SK-N-SH (cell line): Measurements from ENCODE around the gene TMEM87B. TPM values are rescaled to one million over a fixed set of nuclear protein-coding genes. Genes with fewer than 3 reads are reported as not detected.

Experiments used
- CTCF ChIA-PET: fragments of 300-600, 350-600 bp; formaldehyde crosslinking; extraction: SDS; loops from one replicate; lab custom pipeline; 2021; lab: Yijun Ruan, JAX
- POLR2A ChIA-PET: fragments of 350-600 bp; sonication (Branson Sonifier 250); formaldehyde crosslinking; extraction: SDS; loops from one replicate; lab custom pipeline; 2020; ENCODE audit warnings: antibody characterized with exemption, inconsistent platforms; lab: Yijun Ruan, JAX
- DNase-seq: peaks from one replicate; pipeline ENCODE4 v3.0.0; 2012
- H2AFZ ChIP-seq: fragments of 200-600 bp; sonication (generic); 2 replicates; pipeline ENCODE4 v1.8.1; 2016; ENCODE audit warnings: antibody characterized with exemption, mild to moderate bottlenecking, low read depth
- H3F3A ChIP-seq: fragments of 200-600 bp; sonication (generic); replicated peaks from 2 replicates; pipeline ENCODE3; 2016; ENCODE audit warnings: antibody characterized with exemption, mild to moderate bottlenecking; ENCODE audit not compliant: insufficient read depth
- H3K27ac ChIP-seq, 2 experiments: fragments of 200-500 bp in 1 of 2; fragments of 200-600 bp in 1 of 2; sonication (Bioruptor generic) in 1 of 2; sonication (generic), shearing (Covaris generic) in 1 of 2; 2 replicates each; pipeline versions ENCODE4 v1.5.1 to v1.6.1; 2014 to 2016; ENCODE audit warnings: low read depth in 2 of 2, inconsistent platforms in 1 of 2, low read length in 1 of 2, mild to moderate bottlenecking in 1 of 2, mixed read lengths in 1 of 2
- H3K27me3 ChIP-seq: fragments of 200-600 bp; sonication (generic), shearing (Covaris generic); 2 replicates; pipeline ENCODE4 v1.6.1; 2016; ENCODE audit warnings: mixed run types; ENCODE audit not compliant: insufficient read depth
- H3K36me3 ChIP-seq, 2 experiments: fragments of 200-500 bp in 1 of 2; fragments of 200-600 bp in 1 of 2; sonication (Bioruptor generic) in 1 of 2; sonication (generic) in 1 of 2; replicated peaks in 1 of 2; 2 replicates each; pipeline versions ENCODE3 to v1.5.1; 2014 to 2016; ENCODE audit warnings: low read length in 1 of 2, mild to moderate bottlenecking in 1 of 2; ENCODE audit not compliant: insufficient read depth in 2 of 2, control insufficient read depth in 1 of 2
- H3K4me1 ChIP-seq, 2 experiments: fragments of 200-500 bp in 1 of 2; fragments of 200-600 bp in 1 of 2; sonication (Bioruptor generic) in 1 of 2; sonication (generic), shearing (Covaris generic) in 1 of 2; 2 replicates each; pipeline versions ENCODE4 v1.5.1 to v1.6.1; 2014 to 2016; ENCODE audit warnings: low read depth in 1 of 2, low read length in 1 of 2, mixed run types in 1 of 2; ENCODE audit not compliant: insufficient read depth in 2 of 2, control insufficient read depth in 1 of 2
- H3K4me2 ChIP-seq: fragments of 200-600 bp; sonication (generic), shearing (Covaris generic); 2 replicates; pipeline ENCODE4 v1.6.1; 2017; ENCODE audit warnings: mixed run types
- H3K4me3 ChIP-seq, 2 experiments: fragments of 200-500 bp in 1 of 2; fragments of 200-600 bp in 1 of 2; sonication (Bioruptor generic) in 1 of 2; sonication (generic), shearing (Covaris generic) in 1 of 2; 2 replicates each; pipeline versions ENCODE4 v1.5.1 to v1.8.1; 2014 to 2016; ENCODE audit warnings: low read depth in 2 of 2, inconsistent platforms in 1 of 2, low read length in 1 of 2, mild to moderate bottlenecking in 1 of 2, mixed read lengths in 1 of 2, moderate library complexity in 1 of 2
- H3K79me2 ChIP-seq: fragments of 200-600 bp; sonication (generic); 2 replicates; pipeline ENCODE4 v1.8.1; 2017; ENCODE audit warnings: mild to moderate bottlenecking; ENCODE audit not compliant: insufficient read depth
- H3K9ac ChIP-seq: fragments of 200-600 bp; sonication (generic); 2 replicates; pipeline ENCODE4 v1.6.1; 2017; ENCODE audit warnings: mixed run types
- H3K9me2 ChIP-seq: fragments of 200-600 bp; sonication (generic); 2 replicates; pipeline ENCODE4 v1.6.1; 2017; ENCODE audit warnings: mixed run types
- H3K9me3 ChIP-seq: fragments of 200-600 bp; sonication (generic); 2 replicates; pipeline ENCODE4 v1.6.1; 2017; ENCODE audit warnings: mixed run types, mild to moderate bottlenecking, moderate library complexity
- H4K20me1 ChIP-seq: fragments of 200-600 bp; sonication (generic); 2 replicates; pipeline ENCODE4 v1.6.1; 2017; ENCODE audit warnings: mild to moderate bottlenecking, mixed run types; ENCODE audit not compliant: insufficient read depth
- CTCF ChIP-seq: fragments of 200-600 bp; sonication (generic); IDR thresholded peaks from 2 replicates; pipeline ENCODE4 v1.6.1; 2017; ENCODE audit warnings: antibody characterized with exemption, mild to moderate bottlenecking, moderate library complexity
- ELF1 ChIP-seq: IDR thresholded peaks from 2 replicates; pipeline ENCODE4 v1.4.0; 2012
- EP300 ChIP-seq, 2 experiments: IDR thresholded peaks; 2 replicates each; pipeline versions ENCODE4 v1.4.0 to v1.6.1; 2012; ENCODE audit warnings: borderline replicate concordance in 1 of 2, low read depth in 1 of 2, low read length in 1 of 2
- FOSL2 ChIP-seq: IDR thresholded peaks from 2 replicates; pipeline ENCODE4 v1.4.0; 2012; ENCODE audit warnings: low read depth, mild to moderate bottlenecking, moderate library complexity, borderline replicate concordance
- FOXM1 ChIP-seq: IDR thresholded peaks from 2 replicates; pipeline ENCODE4 v1.4.0; 2012; ENCODE audit warnings: low read depth, mild to moderate bottlenecking
- IRF3 ChIP-seq: fragments of 150-350 bp; IDR thresholded peaks from 2 replicates; pipeline ENCODE4 v1.6.1; 2016; ENCODE audit warnings: mild to moderate bottlenecking, low read depth, low read length
- MEF2A ChIP-seq: IDR thresholded peaks from 2 replicates; pipeline ENCODE4 v1.4.0; 2012; ENCODE audit warnings: low read depth, borderline replicate concordance
- MXI1 ChIP-seq: IDR thresholded peaks from 2 replicates; pipeline ENCODE4 v1.6.1; 2012; ENCODE audit warnings: mild to moderate bottlenecking, low read depth, low read length, improper control_type of control experiment
- NFIC ChIP-seq: IDR thresholded peaks from 2 replicates; pipeline ENCODE4 v1.4.0; 2012; ENCODE audit warnings: borderline replicate concordance
- PBX3 ChIP-seq: IDR thresholded peaks from 2 replicates; pipeline ENCODE4; 2012
- POLR2AphosphoS5 ChIP-seq: IDR thresholded peaks from 2 replicates; pipeline ENCODE4 v1.6.1; 2012; ENCODE audit warnings: low read depth, low read length
- RAD21 ChIP-seq: IDR thresholded peaks from 2 replicates; pipeline ENCODE4 v1.6.1; 2012; ENCODE audit warnings: mild to moderate bottlenecking, low read length
- RFX5 ChIP-seq: IDR thresholded peaks from 2 replicates; pipeline ENCODE4 v1.6.1; 2012; ENCODE audit warnings: mild to moderate bottlenecking, improper control_type of control experiment, low read length
- SMC3 ChIP-seq: IDR thresholded peaks from 2 replicates; pipeline ENCODE4 v1.6.1; 2012; ENCODE audit warnings: low read depth, low read length, improper control_type of control experiment
- TCF12 ChIP-seq: IDR thresholded peaks from 2 replicates; pipeline ENCODE4 v1.4.0; 2012
- USF1 ChIP-seq: IDR thresholded peaks from 2 replicates; pipeline ENCODE4 v1.4.0; 2012; ENCODE audit warnings: low read depth, borderline replicate concordance
- USF2 ChIP-seq: fragments of 150-350 bp; IDR thresholded peaks from 2 replicates; pipeline ENCODE4 v1.6.1; 2017; ENCODE audit warnings: antibody characterized with exemption, low read length, low read depth, borderline replicate concordance
- ZBTB33 ChIP-seq: IDR thresholded peaks from 2 replicates; pipeline ENCODE4 v1.4.0; 2012; ENCODE audit warnings: low read depth, borderline replicate concordance
- WGBS: methylation state at CpG from one replicate; pipeline ENCODE4 v1.1.6; 2017; ENCODE audit warnings: low lambda C conversion rate; 5-methylcytosine and 5-hydroxymethylcytosine counted together
- polyA plus RNA-seq, 3 experiments: library from polyadenylated mRNA; depleted of rRNA; stranded (reverse); fragments of >200 nt; gene quantifications; 2 replicates each; pipeline ENCODE4 v1.2.3, GENCODE V29; 2012

The TMEM87B gene
- polyA plus RNA-seq, 1 of the 3 experiments (the other 2 are of a cell fraction), result 7.9 TPM

- TF ChIP-seq CTCF, result no peak
- no peak for TF ChIP-seq MEF2A
- no peak for TF ChIP-seq RAD21
- no peak for TF ChIP-seq FOXM1
- TF ChIP-seq ZBTB33, result no peak
- no peak for TF ChIP-seq USF2
- no peak for TF ChIP-seq MXI1
- no peak for TF ChIP-seq USF1
- no peak for TF ChIP-seq PBX3
- no peak for TF ChIP-seq EP300 (IDR thresholded peaks at IDR 0.05; ENCODE audit: borderline replicate concordance in 1 of 2, low read depth in 1 of 2, low read length in 1 of 2)
- TF ChIP-seq, all 33 proteins: peak for 0
Measured at GRCh38 chr2:112087346-112088020, 32.4 kb downstream of the TMEM87B start (continued).

- H3K27me3 ChIP-seq, result no peaks in the 10 kb centered on the region
- no peak overlapping the region for H2AFZ ChIP-seq
- H3K27ac ChIP-seq, result no peak overlapping the region
- ChIA-PET POLR2A (no interaction called here), CTCF (interaction anchor here (1.0 to 1.6 kb wide), 3 partner anchors 9 to 202 kb away, joined by 3 to 4 read pairs (median 3); no protein-coding TSS in a partner anchor)
- 87% methylated on average over 5 of the region's 5 CpGs for WGBS
- no peak overlapping the region for H3K4me3 ChIP-seq
- DNase-seq, result no peak
- H3K9me3 ChIP-seq, result no peaks in the 10 kb centered on the region
- no peaks in the 10 kb centered on the region for H3K9me2 ChIP-seq
- peaks cover 3% of the 10 kb centered on the region; the same call in 1 of the 2 replicates for H3K79me2 ChIP-seq
- H3K4me1 ChIP-seq, result peaks cover 0 to 19% of the 10 kb centered on the region in 2 experiments; a peak in 3 of 4 replicates
- TF ChIP-seq IRF3, result no peak
- TF ChIP-seq RFX5, result no peak
- no peak for TF ChIP-seq TCF12
- TF ChIP-seq ELF1, result no peak
- no peak for TF ChIP-seq POLR2AphosphoS5
- TF ChIP-seq NFIC, result no peak
- TF ChIP-seq SMC3, result no peak
- TF ChIP-seq FOSL2, result no peak
- H3K4me2 ChIP-seq, result no peak overlapping the region
- H3K36me3 ChIP-seq, result peaks cover 61 to 78% of the 10 kb centered on the region in 2 experiments
- H3K9ac ChIP-seq, result no peak overlapping the region
- H4K20me1 ChIP-seq, result no peaks in the 10 kb centered on the region
- H3F3A ChIP-seq, result peaks cover 17% of the 10 kb centered on the region
Measured at GRCh38 chr2:112089375-112089774, 34.3 kb downstream of the TMEM87B start.
